Brain pericyte (primary cell): ENCODE measurements around the gene TMEM221.
A peak's percentile ranks its signal among the peaks of the same experiment; 100 is the strongest.
"Not testable (repeated sequence)": the region's sequence is repeated elsewhere in the genome, so short reads cannot be mapped to it uniquely, and the experiment has no call there.

Experiments
- DNase-seq: peaks from one replicate; pipeline ENCODE4 v3.0.0-alpha.2; 2012; ENCODE audit warnings: low read depth, low spot score

TMEM221 gene

GRCh38 chr19:17448131-17448967 is at the start of gene TMEM221:
TMEM221 (minus strand) TSS chr19:17448668; CDS start chr19:17448462, 206 bp downstream.
- DNase-seq, result no peak

GRCh38 chr19:17497149-17497798 is 48.8 kb upstream of the TMEM221 start:
- DNase-seq, result no peak

- no peak for DNase-seq
Observed at GRCh38 chr19:17496337-17496997, 48.0 kb upstream of the TMEM221 start.

- no peak for DNase-seq
Observed at GRCh38 chr19:17495639-17496296, 47.3 kb upstream of the TMEM221 start.

- DNase-seq, result no peak
Observed at GRCh38 chr19:17491287-17491686, 42.8 kb upstream of the TMEM221 start.

- no peak for DNase-seq
Observed at GRCh38 chr19:17490411-17490810, 41.9 kb upstream of the TMEM221 start.

- DNase-seq, result no peak
Observed at GRCh38 chr19:17489392-17490030, 41.0 kb upstream of the TMEM221 start.

- no peak for DNase-seq
Observed at GRCh38 chr19:17488593-17489391, 40.3 kb upstream of the TMEM221 start.

- DNase-seq, result no peak
Observed at GRCh38 chr19:17487284-17488121, 39.0 kb upstream of the TMEM221 start.

- DNase-seq, result no peak
Observed at GRCh38 chr19:17486545-17487240, 38.2 kb upstream of the TMEM221 start.

- no peak for DNase-seq
Observed at GRCh38 chr19:17484520-17485185, 36.2 kb upstream of the TMEM221 start.

GRCh38 chr19:17483605-17484002 is 35.1 kb upstream of the TMEM221 start:
- no peak for DNase-seq

GRCh38 chr19:17482877-17483604 is 34.6 kb upstream of the TMEM221 start:
- no peak for DNase-seq

- DNase-seq, result no peak
Observed at GRCh38 chr19:17481986-17482385, 33.5 kb upstream of the TMEM221 start.

- peak; percentile 57 for DNase-seq
Observed at GRCh38 chr19:17479325-17479791, 30.9 kb upstream of the TMEM221 start.

- DNase-seq, result no peak
Observed at GRCh38 chr19:17475541-17476115, 27.2 kb upstream of the TMEM221 start.

GRCh38 chr19:17475011-17475540 is 26.6 kb upstream of the TMEM221 start:
- DNase-seq, result not testable (repeated sequence)
